Pancreas (tissue), 10 donors: ENCODE results near the gene TSG101. TPM values are rescaled to one million over a fixed set of nuclear protein-coding genes. Genes with fewer than 3 reads are reported as not detected.

ENCODE experiments used
- ATAC-seq, 4 donors: fragments of 200-7000 bp; cut with Tn5 transposase; one replicate each; pipeline versions ENCODE4 v1.8.0 to v1.9.1; 2020; ENCODE audit warnings: mild to moderate bottlenecking in 4 of 4, moderate library complexity in 4 of 4
- DNase-seq, 6 donors: peaks; one replicate each; pipeline ENCODE4 v3.0.0-alpha.2; 2020
- FAIRE-seq: peaks from 2 replicates; lab custom pipeline; 2012; peaks lifted over from hg19 to GRCh38; lab: Jason Lieb, UNC
- H3K27ac ChIP-seq, 4 donors: fragments of 200-600 bp; sonication (generic); 1 replicate in 3 of 4; 2 replicates in 1 of 4; pipeline versions ENCODE4 v1.5.0 to v1.8.0; 2020
- H3K27me3 ChIP-seq, 4 donors: fragments of 200-600 bp; one replicate each; pipeline ENCODE4 v1.8.0; 2021
- H3K36me3 ChIP-seq, 3 donors: fragments of 200-600 bp; sonication (generic) in 1 of 3; one replicate each; pipeline versions ENCODE4 v1.5.0 to v1.8.0; 2020 to 2021
- H3K4me1 ChIP-seq, 3 donors: fragments of 200-600 bp; one replicate each; pipeline ENCODE4 v1.8.0; 2021
- H3K4me3 ChIP-seq, 4 donors: fragments of 200-600 bp; sonication (generic) in 2 of 4; one replicate each; pipeline versions ENCODE4 v1.5.0 to v1.8.0; 2020 to 2021
- H3K9me3 ChIP-seq, 4 donors: fragments of 200-600 bp; one replicate each; pipeline ENCODE4 v1.8.0; 2021
- CTCF ChIP-seq, 4 donors: fragments of 200-600 bp; sonication (generic) in 3 of 4; IDR thresholded peaks; one replicate each; pipeline versions ENCODE4 v1.5.0 to v1.8.0; 2021; ENCODE audit warnings: antibody characterized with exemption in 4 of 4
- WGBS, 2 donors: extraction: QIAGEN DNeasy Blood & Tissue Kit; methylation state at CpG; one replicate each; pipeline ENCODE4 v1.1.7; 2013; 5-methylcytosine and 5-hydroxymethylcytosine counted together
- intact Hi-C, 3 donors: fragments of 100-400 bp; cut with DNase I; formaldehyde crosslinking; loops; one replicate each; pipeline versions ENCODE4 v1.11.1 to v1.14.2; 2022
- polyA plus RNA-seq, 2 donors: library from polyadenylated mRNA; stranded (reverse); fragments of 200-250 nt; gene quantifications; one replicate each; pipeline ENCODE4 v1.2.3, GENCODE V29; 2013
- total RNA-seq, 6 donors: library from RNA; stranded (reverse); fragmentation: NEBNext Ultra II Directional in 4 of 6; extraction: Animal tissue kit (Norgen Biotek cat#: 25700) in 4 of 6; gene quantifications; one replicate each; pipeline versions ENCODE4 v1.2.1 to v1.2.4, GENCODE V29; 2021 to 2023
- donor health status: healthy with polysubstance abuse.
- donor health status: DM: no; HTN: no; CAD: no; lungs with moderate emphysema.
- donor health status: DM: no; HTN: no; CAD: no.
- donor health status: control.
- donor health status: control.
- donor health status: Bipolar disorder and iron deficiency.
- donor health status: DM: yes; HTN: yes; CAD: no.
- donor health status: DM: no; HTN: no; CAD: no.
- donor health status: DM: no; HTN: no; CAD: no.
- donor health status: DM: yes; HTN: yes; CAD: no.

The TSG101 gene
- total and polyA plus RNA-seq, 8 donors, result 15.7 to 33.7 (median 22.2) TPM

DNA sequence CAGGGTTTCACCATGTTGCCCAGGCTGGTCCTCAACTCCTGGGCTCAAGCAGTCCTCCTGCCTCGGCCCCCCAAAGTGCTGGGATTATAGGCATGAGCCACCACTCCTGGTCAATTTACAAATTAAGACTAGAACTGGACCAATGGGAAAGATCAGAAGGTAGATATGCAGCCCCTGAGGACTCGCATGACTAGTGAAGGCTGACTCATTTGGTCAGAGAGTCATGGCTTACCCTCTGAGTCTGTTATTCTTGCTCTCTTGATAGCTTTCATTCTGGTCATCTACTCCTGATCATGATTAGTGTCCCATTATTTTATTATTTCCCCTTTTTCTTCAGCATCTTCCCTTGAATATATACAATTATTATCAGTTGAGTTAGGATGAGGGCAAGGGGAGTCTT is 73.8 kb downstream of the TSG101 start:
- no peak overlapping the region for H3K27ac ChIP-seq
- H3K36me3 ChIP-seq, result no peaks in the 10 kb centered on the region
- WGBS, 2 donors, result 77 to 85% methylated on average over 2 of the region's 2 CpGs
- no peaks in the 10 kb centered on the region for H3K9me3 ChIP-seq
- intact Hi-C loops, result no loop called here
- H3K4me1 ChIP-seq, result no peaks in the 10 kb centered on the region
- DNase-seq (no peak), FAIRE-seq (no peak), ATAC-seq (no peak)
- H3K4me3 ChIP-seq, result no peak overlapping the region
- TF ChIP-seq CTCF (IDR thresholded peaks at IDR 0.05), result no peak
- H3K27me3 ChIP-seq, result no peaks in the 10 kb centered on the region

DNA sequence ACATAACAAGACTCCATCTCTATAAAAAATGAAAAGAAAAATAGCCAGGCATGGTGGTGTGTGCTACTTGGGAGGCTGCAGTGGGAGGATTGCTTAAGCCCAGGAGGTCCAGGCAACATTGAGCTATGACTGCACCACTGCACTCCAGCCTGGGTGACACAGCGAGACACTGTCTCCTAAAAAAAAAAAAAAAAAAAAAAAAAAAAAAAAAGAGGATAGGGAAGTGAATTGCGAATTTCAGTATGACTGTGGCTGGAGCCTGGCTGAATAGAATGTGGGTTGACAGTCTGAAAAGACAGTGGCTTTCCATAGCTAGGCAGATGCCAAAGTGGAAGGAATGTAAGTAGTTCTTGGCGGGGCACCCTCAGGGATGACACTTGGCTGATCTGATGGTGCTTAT is 77.5 kb downstream of the TSG101 start:
- intact Hi-C loops, result no loop called here
- no peaks in the 10 kb centered on the region for H3K9me3 ChIP-seq
- FAIRE-seq (no peak), ATAC-seq (no peak), DNase-seq (no peak)
- WGBS, 2 donors, result 93 to 98% methylated on average over 3 of the region's 3 CpGs
- H3K27ac ChIP-seq, result no peak overlapping the region
- no peaks in the 10 kb centered on the region for H3K36me3 ChIP-seq
- no peak for TF ChIP-seq CTCF (IDR thresholded peaks at IDR 0.05)
- H3K4me1 ChIP-seq, result no peaks in the 10 kb centered on the region
- no peaks in the 10 kb centered on the region for H3K27me3 ChIP-seq
- H3K4me3 ChIP-seq, result no peak overlapping the region

- H3K36me3 ChIP-seq, result no peaks in the 10 kb centered on the region
- H3K4me1 ChIP-seq, result no peaks in the 10 kb centered on the region
- DNase-seq (no peak), FAIRE-seq (no peak), ATAC-seq (no peak)
- intact Hi-C loops, result no loop called here
- TF ChIP-seq CTCF (IDR thresholded peaks at IDR 0.05), result no peak
- no peaks in the 10 kb centered on the region for H3K27me3 ChIP-seq
- H3K27ac ChIP-seq, result no peak overlapping the region
- 54 to 57% methylated on average over 2 of the region's 2 CpGs for WGBS, 2 donors
- no peaks in the 10 kb centered on the region for H3K9me3 ChIP-seq
- H3K4me3 ChIP-seq, result no peak overlapping the region
Measured at GRCh38 chr11:18438691-18439090, 88.1 kb downstream of the TSG101 start.

Other genes with a start within 250 kb of the TSG101 start
- gene HPS5, start 204.8 kb downstream of the TSG101 start, total RNA-seq, result 1 to 10 TPM; 4.6 to 9.7 (median 7.3) TPM
- gene HPS5, start 204.8 kb downstream of the TSG101 start, polyA plus RNA-seq, result 1 to 10 TPM; 3.4 to 5.0 TPM
- gene GTF2H1, start 204.4 kb downstream of the TSG101 start, total RNA-seq, result 10 to 100 TPM; 13.9 to 23.1 (median 18.2) TPM
- 10 to 100 TPM; 11.9 to 20.5 TPM for gene GTF2H1, start 204.4 kb downstream of the TSG101 start, polyA plus RNA-seq
- 100 to 1,000 TPM in 3 of 6 donors, 10 to 100 TPM in 3; 66.2 to 223 (median 116) TPM for gene LDHA, start 132.4 kb downstream of the TSG101 start, total RNA-seq
- gene LDHA, start 132.4 kb downstream of the TSG101 start, polyA plus RNA-seq, result 100 to 1,000 TPM in 1 of 2 donors, 10 to 100 TPM in 1; 75.8 to 100 TPM
- under 1 TPM in 2 of 6 donors, not detected in 4; 0.47 to 0.86 TPM for gene LDHC, start 114.6 kb downstream of the TSG101 start, total RNA-seq
- gene LDHC, start 114.6 kb downstream of the TSG101 start, polyA plus RNA-seq, result 1 to 10 TPM in 1 of 2 donors, under 1 TPM in 1; 0.38 to 1.3 TPM
- not detected for gene LDHAL6A, start 71.1 kb downstream of the TSG101 start, total RNA-seq
- under 1 TPM in 1 of 2 donors, not detected in 1; 0.02 TPM for gene LDHAL6A, start 71.1 kb downstream of the TSG101 start, polyA plus RNA-seq
- gene UEVLD, start 61.8 kb upstream of the TSG101 start, total RNA-seq, result 10 to 100 TPM in 2 of 6 donors, 1 to 10 TPM in 4; 6.8 to 11.2 (median 8.4) TPM
- 1 to 10 TPM; 3.3 to 5.4 TPM for gene UEVLD, start 61.8 kb upstream of the TSG101 start, polyA plus RNA-seq
- 1 to 10 TPM in 4 of 6 donors, under 1 TPM in 2; 0.63 to 4.1 (median 1.4) TPM for gene MISFA, start 72.8 kb upstream of the TSG101 start, total RNA-seq
- gene MISFA, start 72.8 kb upstream of the TSG101 start, polyA plus RNA-seq, result 1 to 10 TPM; 1.2 to 3.4 TPM
- gene SPTY2D1, start 107.4 kb upstream of the TSG101 start, total RNA-seq, result 10 to 100 TPM in 2 of 6 donors, 1 to 10 TPM in 4; 6.2 to 13.6 (median 8.5) TPM
- gene SPTY2D1, start 107.4 kb upstream of the TSG101 start, polyA plus RNA-seq, result 1 to 10 TPM; 1.7 to 4.0 TPM
- gene TMEM86A, start 171.8 kb upstream of the TSG101 start, total RNA-seq, result 1 to 10 TPM; 2.5 to 9.3 (median 2.9) TPM
- gene TMEM86A, start 171.8 kb upstream of the TSG101 start, polyA plus RNA-seq, result 1 to 10 TPM; 1.4 to 2.4 TPM
- 1 to 10 TPM in 1 of 6 donors, under 1 TPM in 5; 0.16 to 1.2 (median 0.64) TPM for gene IGSF22, start 199.2 kb upstream of the TSG101 start, total RNA-seq
- under 1 TPM; 0.77 to 0.84 TPM for gene IGSF22, start 199.2 kb upstream of the TSG101 start, polyA plus RNA-seq